Stimulated activated CD8-positive, alpha-beta memory T cell treated with anti-CD3 and anti-CD28 coated beads, Interleukin-7, amount 100 ng/mL, for 48 hours (primary cell): ENCODE data around the gene BRI3BP.
"Not testable (repeated sequence)": the region's sequence is repeated elsewhere in the genome, so short reads cannot be mapped to it uniquely, and the experiment has no call there.

Source experiments
- DNase-seq, 2 donors: peaks; one replicate each; pipeline ENCODE4 v3.0.0-alpha.2; 2020; ENCODE audit warnings: low read depth in 1 of 2; ENCODE audit errors: extremely low read depth in 1 of 2

The BRI3BP gene

DNA sequence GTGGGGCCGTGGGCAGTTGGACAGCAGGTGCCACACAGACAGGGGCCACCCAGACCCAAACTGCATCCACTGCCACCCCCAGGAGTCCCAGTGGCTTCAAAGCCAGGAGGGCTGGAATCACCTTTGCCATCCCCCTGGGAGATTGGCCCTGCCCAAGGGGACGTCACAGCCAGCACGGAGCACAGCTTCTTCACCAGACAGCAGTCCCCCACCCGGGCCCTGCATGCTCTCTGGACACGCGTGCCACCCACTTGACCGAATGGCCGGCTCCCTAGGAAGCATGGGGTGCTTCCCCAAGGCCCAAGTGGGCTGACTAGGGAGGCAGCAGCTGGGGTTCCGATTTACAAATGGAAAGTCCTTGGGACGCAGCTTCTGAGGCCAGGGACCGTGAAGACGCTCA, 21.8 kb upstream of the BRI3BP start:
- no peak for DNase-seq

DNA sequence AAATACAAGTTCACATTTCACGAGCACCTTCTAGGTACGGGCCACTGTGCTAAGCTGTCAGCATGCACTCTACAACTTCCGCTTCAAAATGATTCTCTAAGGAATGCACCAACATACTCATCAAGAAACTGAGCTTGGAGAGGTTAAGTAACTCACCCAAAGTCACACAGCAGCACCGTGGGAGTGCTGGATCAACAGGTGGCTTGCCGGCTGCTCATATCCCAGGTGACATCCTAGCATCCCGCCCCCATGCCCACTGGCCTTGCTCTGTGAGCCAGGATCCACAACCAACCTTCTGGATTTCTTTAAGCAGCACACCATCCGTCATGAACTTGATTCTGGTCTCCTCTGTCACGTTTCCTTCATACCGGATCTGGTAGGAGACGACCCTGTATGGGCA, 21.2 kb upstream of the BRI3BP start:
- DNase-seq: no peak

DNA sequence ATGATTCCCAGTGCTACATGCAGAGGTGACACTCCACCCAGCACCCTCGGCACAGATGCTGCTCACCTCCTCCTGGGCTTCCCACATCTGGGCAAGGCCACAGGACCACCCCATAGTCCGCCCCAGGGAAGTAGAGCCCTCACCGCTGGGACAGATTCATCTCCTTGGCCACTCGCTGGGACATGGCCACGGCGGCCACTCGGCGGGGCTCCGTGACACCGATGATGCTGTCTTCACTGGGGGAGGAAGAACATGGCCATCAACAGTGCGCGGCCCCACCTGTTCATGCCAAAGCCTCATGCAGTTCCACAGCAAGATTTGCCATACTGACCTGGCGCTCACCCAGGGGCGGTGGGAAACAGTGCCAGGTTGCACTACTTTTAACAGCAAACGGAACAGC, 18.2 kb upstream of the BRI3BP start:
- DNase-seq: no peak

DNA sequence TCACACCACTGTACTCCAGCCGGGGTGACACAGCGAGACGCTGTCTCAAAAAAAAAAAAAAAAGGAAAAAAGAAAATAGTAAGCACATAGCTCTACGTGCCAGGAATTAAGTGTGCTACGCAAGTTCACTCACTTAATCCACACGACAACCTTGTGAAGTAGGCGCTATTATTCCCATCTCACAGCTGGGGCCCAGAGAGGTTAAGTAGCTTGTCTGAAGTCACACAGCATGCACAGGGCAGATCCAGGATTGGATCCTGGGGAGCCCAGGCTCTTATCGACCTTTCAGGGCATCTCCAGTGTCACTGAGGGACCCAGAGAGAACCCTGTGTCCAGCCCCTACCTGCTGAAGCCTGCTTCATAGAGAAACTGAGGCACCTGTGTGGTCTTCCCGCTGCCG, 16.4 kb upstream of the BRI3BP start:
- DNase-seq: no peak

- DNase-seq: no peak
Measured at GRCh38 chr12:124979568-124979967, 13.9 kb upstream of the BRI3BP start.

DNA sequence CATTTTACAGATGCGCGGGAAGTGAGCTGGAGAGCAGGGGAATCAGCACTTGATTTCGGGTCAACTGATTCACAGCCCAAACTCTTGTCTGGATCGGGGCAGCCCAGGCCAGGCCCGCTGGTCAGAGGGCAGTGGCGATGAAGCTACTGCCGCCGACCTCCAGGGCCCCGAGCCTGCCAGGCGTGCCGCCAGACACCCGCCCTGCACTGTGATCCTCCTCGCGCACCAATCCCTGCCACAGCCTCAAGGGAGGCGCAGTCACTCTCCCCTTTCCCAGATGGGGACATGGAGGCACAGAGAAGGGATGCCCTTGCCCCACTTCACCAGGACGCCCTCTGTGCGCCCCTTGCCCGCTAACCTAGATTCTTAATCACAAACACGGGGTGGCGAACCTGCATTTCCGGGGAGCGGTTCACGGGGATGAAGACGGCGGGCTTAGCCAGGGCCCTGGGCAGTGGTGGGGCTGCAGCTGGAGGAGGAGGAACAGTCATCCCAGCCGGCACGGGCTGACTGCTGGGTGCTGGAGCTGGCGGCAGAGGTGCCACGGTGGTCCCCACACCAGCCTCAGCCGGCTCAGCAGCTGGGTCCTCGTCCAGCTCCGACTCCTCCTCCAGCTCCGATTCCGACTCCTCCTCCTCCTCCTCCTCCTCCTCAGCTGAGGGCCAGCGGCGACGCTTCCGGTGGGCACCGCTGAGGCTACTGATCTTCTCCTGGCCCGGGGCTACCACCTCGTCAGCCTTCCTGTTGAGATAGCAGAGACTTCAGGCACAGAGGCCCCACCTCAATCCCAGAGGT, 13.2 kb upstream of the BRI3BP start:
- no peak for DNase-seq

DNA sequence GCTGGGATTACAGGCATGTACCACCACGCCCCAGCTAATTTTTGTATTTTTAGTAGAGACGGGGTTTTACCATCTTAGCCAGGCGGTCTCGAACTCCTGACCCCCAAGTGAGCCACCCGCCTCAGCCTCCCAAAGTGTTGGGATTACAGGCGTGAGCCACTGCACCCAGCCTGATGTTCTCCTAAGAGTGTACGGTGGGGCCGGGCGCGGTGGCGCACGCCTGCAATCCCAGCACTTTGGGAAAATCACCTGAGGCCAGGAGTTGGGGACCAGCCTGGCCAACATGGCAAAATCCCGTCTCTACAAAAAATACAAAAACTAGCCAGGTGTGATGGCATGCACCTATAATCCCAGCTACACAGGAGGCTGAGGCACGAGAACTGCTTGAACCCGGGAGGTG, 6.6 kb upstream of the BRI3BP start:
- DNase-seq: not testable (repeated sequence)

DNA sequence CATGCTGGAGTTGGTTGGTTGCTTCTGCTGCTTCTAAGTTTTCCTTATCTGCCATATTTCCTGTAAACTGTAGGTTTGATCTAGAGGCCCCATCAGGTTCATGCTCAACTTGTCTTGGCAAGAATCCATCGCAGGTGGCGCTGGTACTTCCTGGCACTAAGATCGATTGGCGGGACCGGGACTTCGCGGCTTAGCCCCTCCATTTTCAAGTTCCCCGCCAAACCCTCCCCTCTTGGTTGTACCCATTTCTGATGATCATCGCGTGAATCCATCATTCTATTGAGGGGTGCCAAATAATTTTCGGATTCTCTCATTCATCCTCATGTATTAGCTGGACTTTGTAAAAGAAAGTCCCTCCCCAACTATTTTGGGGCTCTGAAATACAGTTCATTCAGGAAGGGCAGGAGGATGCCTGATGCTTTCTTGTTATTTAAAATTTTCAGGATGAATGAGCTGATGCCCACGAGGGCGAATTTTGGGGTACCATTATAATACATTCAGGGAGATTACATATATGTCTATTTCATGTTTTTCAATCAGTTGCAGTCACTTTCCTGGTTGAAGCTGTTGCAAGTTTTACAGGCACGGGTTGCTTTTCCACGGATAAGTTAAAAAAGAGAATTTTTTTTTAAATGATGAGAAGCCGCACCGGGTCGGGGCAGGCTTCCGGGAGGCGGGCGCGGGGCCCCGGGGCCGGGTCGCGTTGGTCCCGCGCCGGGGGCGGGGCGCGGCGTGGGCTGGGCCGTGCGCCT, 395 bp upstream of the BRI3BP start:
- DNase-seq: peak; percentile 65 to 88

GRCh38 chr12:124994437-124994975, 1.1 kb downstream of the BRI3BP start:
- DNase-seq: no peak

- DNase-seq: no peak
Measured at GRCh38 chr12:124995200-124995961, 1.9 kb downstream of the BRI3BP start.

DNA sequence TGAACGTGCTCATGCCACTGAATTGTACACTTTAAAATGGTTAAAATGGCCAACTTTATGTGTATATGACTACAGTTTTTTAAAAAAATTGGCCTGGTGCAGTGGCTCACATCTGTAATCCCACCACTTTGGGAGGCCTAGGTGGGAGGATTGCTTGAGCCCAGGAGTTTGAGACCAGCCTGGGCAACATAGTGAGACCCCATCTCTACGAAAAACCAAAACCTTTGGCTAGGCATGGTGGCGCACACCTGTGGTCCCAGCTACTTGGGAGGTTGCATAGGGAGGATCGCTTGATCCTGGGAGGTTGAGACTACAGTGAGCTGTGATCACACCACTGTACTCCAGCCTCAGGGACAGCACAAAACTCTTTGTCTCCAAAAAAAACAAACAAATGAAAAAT, 5.3 kb downstream of the BRI3BP start:
- no peak for DNase-seq

GRCh38 chr12:125001636-125002035, 8.2 kb downstream of the BRI3BP start:
- no peak for DNase-seq

- DNase-seq: no peak
Measured at GRCh38 chr12:125003021-125003420, 9.6 kb downstream of the BRI3BP start.

DNA sequence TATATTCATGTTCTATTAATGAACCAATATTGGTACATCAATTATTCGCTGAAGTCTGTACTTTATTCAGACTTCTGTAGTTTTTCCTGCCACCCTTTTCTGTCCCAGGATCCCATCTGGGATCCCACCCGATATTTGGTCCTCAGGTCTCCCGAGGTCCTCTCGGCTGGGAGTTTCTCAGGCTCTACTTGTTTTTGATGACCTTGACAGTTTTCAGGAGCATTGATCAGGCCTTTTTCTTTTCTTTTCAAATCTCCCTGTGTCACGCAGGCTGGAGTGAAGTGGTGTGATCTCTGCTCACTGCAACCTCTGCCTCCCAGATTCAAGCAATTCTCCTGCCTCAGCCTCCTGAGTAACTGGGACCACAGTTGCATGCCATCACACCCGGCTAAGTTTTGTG, 11.2 kb downstream of the BRI3BP start:
- DNase-seq: no peak

DNA sequence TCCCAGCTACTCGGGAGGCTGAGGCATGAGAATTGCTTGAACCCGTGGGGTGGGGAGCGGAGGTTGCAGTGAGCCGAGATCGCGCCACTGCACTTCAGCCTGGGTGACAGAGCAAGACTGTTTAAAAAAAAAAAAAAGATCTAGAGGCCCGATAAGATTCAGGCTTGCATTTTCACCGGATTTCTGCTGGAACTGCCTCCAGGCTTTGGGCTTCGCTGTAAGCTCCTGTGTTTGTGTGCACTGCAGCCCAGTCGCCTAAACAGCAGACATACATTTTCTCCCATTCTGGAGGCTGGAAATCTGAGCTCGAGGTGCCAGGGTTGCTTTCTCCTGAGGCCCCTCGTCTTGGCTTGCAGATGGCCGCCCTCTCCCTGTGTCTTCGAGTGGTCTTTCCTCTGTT, 12.2 kb downstream of the BRI3BP start:
- DNase-seq: no peak

DNA sequence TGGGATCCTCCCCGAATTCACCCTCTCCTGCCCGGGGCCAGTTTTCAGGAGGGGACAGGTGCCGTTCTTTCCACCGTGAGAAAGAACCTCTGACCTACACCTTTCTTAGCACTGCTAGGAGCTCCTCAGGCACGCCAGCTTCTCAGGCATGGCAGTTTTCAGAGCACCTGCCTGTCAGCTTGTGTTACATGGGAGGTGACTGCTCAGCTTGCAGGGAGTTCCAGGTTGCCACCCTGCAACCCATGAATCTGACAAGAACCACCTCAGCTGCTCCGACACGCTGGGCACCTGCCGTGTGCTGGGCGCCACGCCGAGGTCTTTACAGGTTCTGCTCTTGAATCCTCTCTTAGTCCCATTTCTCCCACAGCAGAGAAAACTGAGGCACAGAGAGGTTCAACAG, 12.9 kb downstream of the BRI3BP start:
- DNase-seq: no peak

DNA sequence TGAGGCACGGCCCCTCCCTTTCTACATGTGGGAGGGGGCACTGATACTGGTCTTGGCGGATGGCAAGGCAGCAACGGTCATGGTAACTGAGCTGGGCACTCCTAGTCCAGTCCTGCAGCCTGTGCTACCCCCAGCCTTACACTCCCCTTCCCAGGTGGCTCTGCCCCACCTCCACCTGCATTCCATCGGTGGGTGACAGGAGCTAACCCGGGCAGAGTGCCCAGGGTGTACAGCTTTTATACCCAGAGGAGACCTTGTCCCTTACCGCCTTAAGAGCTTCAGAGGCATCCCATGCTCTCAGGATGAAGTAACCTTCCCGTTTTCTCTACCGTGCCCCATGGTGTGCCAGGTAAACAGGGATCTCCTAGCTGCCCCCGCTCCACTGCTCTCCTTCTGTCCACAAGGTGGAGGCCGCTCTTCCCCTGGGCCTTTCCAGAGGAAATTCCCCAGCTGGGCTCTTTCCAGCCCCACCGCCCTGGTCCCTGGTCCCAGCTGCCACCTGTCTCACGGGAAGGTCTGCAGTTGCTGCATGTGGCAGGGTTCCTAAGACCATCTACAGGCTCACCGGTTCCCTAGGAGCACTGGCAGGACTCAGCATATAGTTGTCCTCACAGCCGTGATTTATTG, 20.5 kb downstream of the BRI3BP start:
- DNase-seq: no peak

DNA sequence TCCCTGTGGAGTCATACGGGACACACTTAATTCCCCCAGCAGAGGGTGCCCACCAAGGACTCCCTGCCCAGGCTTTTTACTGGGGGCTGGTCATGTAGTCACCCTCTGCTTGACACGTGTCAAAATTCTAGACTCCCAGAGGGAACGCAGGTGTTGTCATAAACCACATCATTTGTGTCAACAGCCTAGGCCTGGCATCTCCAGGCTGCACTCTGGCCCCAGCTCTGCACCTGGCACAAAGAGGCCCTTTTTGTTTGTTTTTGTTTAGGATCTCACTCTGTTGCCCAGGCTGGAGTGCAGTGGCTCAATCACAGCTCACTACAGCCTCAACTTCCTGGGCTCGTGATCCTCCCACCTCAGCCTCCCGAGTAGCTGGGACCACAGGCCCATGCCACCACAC, 21.1 kb downstream of the BRI3BP start:
- DNase-seq: no peak

- DNase-seq: no peak
Measured at GRCh38 chr12:125015680-125016310, 22.4 kb downstream of the BRI3BP start.

DNA sequence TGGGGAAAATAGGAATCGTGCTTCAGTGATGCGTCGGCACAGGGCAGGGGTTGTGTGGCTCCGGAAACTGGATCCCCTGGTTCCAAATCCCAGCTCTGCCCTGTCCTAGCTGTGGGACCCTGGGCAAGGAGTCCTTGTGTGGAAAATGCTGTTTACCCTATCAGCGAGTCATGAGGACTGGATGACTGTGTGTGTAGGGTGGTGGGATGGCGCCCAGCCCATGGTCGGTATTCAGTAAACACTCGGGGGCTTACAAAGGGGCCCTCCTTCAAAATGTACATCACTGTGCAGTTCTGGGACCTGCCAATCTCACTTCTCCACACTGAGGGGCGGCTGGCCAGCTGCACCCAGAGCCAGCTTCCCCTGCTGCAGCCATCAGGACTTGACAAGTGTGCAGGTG, 24.4 kb downstream of the BRI3BP start:
- DNase-seq: no peak

GRCh38 chr12:125018356-125018755, 24.9 kb downstream of the BRI3BP start:
- DNase-seq: no peak
